IMR-90 (cell line): ENCODE measurements around the gene ASTN2. TPM values are rescaled to one million over a fixed set of nuclear protein-coding genes. Genes with fewer than 3 reads are reported as not detected.

Source experiments
- ATAC-seq: fragments of 200-7000 bp; cut with Tn5 transposase; 2 replicates; pipeline ENCODE4 v1.9.1; 2020; ENCODE audit warnings: low read depth, mild to moderate bottlenecking, moderate library complexity
- BruUV-seq: library from RNA; stranded (reverse); fragments of 400-500 nt; replicated peaks from 2 replicates; lab custom pipeline; 2021; lab: Mats Ljungman, UMichigan
- CTCF ChIA-PET: fragments of 300-600 bp; formaldehyde crosslinking; extraction: SDS; loops from one replicate; lab custom pipeline; 2021; ENCODE audit warnings: antibody characterized with exemption; lab: Yijun Ruan, JAX
- POLR2A ChIA-PET: fragments of 300-600 bp; sonication (Branson Sonifier 250); formaldehyde crosslinking; loops from one replicate; lab custom pipeline; 2022; ENCODE audit warnings: antibody characterized with exemption; ENCODE audit not compliant: unreplicated experiment; lab: Charles Lee
- DNase-seq: peaks from one replicate; pipeline ENCODE4 v3.0.0; 2013
- H2AFZ ChIP-seq: replicated peaks from 2 replicates; pipeline ENCODE3; 2013; ENCODE audit warnings: low read length, mild to moderate bottlenecking; ENCODE audit not compliant: poor library complexity
- H2AK5ac ChIP-seq: 2 replicates; pipeline ENCODE4 v1.6.1; 2013; ENCODE audit warnings: low read depth, low read length, inconsistent platforms
- H2AK9ac ChIP-seq: replicated peaks from 2 replicates; pipeline ENCODE3; 2013; ENCODE audit warnings: mild to moderate bottlenecking, low read depth, low read length, moderate library complexity; ENCODE audit not compliant: poor library complexity
- H2BK120ac ChIP-seq: 2 replicates; pipeline ENCODE4 v1.6.1; 2013; ENCODE audit warnings: low read depth, low read length, inconsistent platforms
- H2BK15ac ChIP-seq: 3 replicates; pipeline ENCODE4 v1.6.1; 2013; ENCODE audit warnings: low read depth, low read length, inconsistent platforms
- H2BK20ac ChIP-seq: 2 replicates; pipeline ENCODE4 v1.6.1; 2013; ENCODE audit warnings: low read depth, mild to moderate bottlenecking, inconsistent platforms, low read length, moderate library complexity
- H2BK5ac ChIP-seq: 2 replicates; pipeline ENCODE4 v1.6.1; 2013; ENCODE audit warnings: mild to moderate bottlenecking, low read depth, low read length, inconsistent platforms; ENCODE audit not compliant: poor library complexity, severe bottlenecking
- H3K14ac ChIP-seq: replicated peaks from 2 replicates; pipeline ENCODE4 v1.6.1; 2013; ENCODE audit warnings: low read depth, low read length, inconsistent platforms
- H3K18ac ChIP-seq: 2 replicates; pipeline ENCODE4 v1.6.1; 2013; ENCODE audit warnings: low read depth, low read length, control low read depth
- H3K23ac ChIP-seq: 2 replicates; pipeline ENCODE4 v1.6.1; 2013; ENCODE audit warnings: low read depth, low read length, inconsistent platforms
- H3K27ac ChIP-seq: 2 replicates; pipeline ENCODE4 v1.5.1; 2013; ENCODE audit warnings: mild to moderate bottlenecking, control low read depth, low read length; ENCODE audit not compliant: insufficient read depth
- H3K27me3 ChIP-seq: 2 replicates; pipeline ENCODE4 v1.6.1; 2013; ENCODE audit warnings: low read length; ENCODE audit not compliant: control insufficient read depth, insufficient read depth
- H3K36me3 ChIP-seq: 2 replicates; pipeline ENCODE4 v1.6.1; 2013; ENCODE audit warnings: low read length, mixed read lengths; ENCODE audit not compliant: control insufficient read depth, insufficient read depth
- H3K4ac ChIP-seq: 2 replicates; pipeline ENCODE4 v1.6.1; 2013; ENCODE audit warnings: low read depth, low read length, inconsistent platforms
- H3K4me1 ChIP-seq: 2 replicates; pipeline ENCODE4 v1.6.1; 2013; ENCODE audit warnings: low read length, mixed read lengths; ENCODE audit not compliant: control insufficient read depth, insufficient read depth
- H3K4me2 ChIP-seq: 2 replicates; pipeline ENCODE4 v1.6.1; 2013; ENCODE audit warnings: low read depth, mild to moderate bottlenecking, control low read depth, low read length, moderate library complexity
- H3K4me3 ChIP-seq: 2 replicates; pipeline ENCODE4 v1.5.1; 2013; ENCODE audit warnings: low read depth, mild to moderate bottlenecking, control low read depth, low read length, moderate library complexity; ENCODE audit not compliant: insufficient read depth
- H3K56ac ChIP-seq: 2 replicates; pipeline ENCODE4 v1.6.1; 2013; ENCODE audit warnings: low read length, inconsistent platforms; ENCODE audit not compliant: insufficient read depth; ENCODE audit errors: extremely low read depth
- H3K79me1 ChIP-seq, 2 experiments: 2 replicates each; pipeline ENCODE4 v1.6.1; 2013; ENCODE audit warnings: low read length in 2 of 2, inconsistent platforms in 1 of 2, low read depth in 1 of 2
- H3K9ac ChIP-seq: 2 replicates; pipeline ENCODE4 v1.6.1; 2013; ENCODE audit warnings: low read depth, low read length, control low read depth
- H3K9me1 ChIP-seq: 2 replicates; pipeline ENCODE4 v1.6.1; 2013; ENCODE audit warnings: low read length, inconsistent platforms; ENCODE audit not compliant: insufficient read depth
- H3K9me3 ChIP-seq: 2 replicates; pipeline ENCODE4 v1.6.1; 2013; ENCODE audit warnings: low read length; ENCODE audit not compliant: control insufficient read depth, insufficient read depth
- H4K20me1 ChIP-seq: 2 replicates; pipeline ENCODE4 v1.6.1; 2013; ENCODE audit warnings: low read length, inconsistent platforms; ENCODE audit not compliant: insufficient read depth
- H4K5ac ChIP-seq: 2 replicates; pipeline ENCODE4 v1.6.1; 2013; ENCODE audit warnings: mild to moderate bottlenecking, low read depth, low read length, control low read depth
- H4K8ac ChIP-seq, 2 experiments: 2 replicates each; pipeline ENCODE4 v1.6.1; 2013; ENCODE audit warnings: low read depth in 2 of 2, low read length in 2 of 2, control low read depth in 1 of 2, inconsistent platforms in 1 of 2
- H4K91ac ChIP-seq: 2 replicates; pipeline ENCODE4 v1.6.1; 2013; ENCODE audit warnings: low read depth, low read length, inconsistent platforms; ENCODE audit not compliant: insufficient read depth
- BHLHE40 ChIP-seq: fragments of 150-350 bp; IDR thresholded peaks from 2 replicates; pipeline ENCODE4 v1.6.1; 2016; ENCODE audit warnings: mild to moderate bottlenecking, low read depth, low read length
- CEBPB ChIP-seq: IDR thresholded peaks from 2 replicates; pipeline ENCODE4 v1.6.1; 2012; ENCODE audit warnings: low read depth, low read length, improper control_type of control experiment
- CHD1 ChIP-seq: IDR thresholded peaks from 2 replicates; pipeline ENCODE4 v1.6.1; 2012; ENCODE audit warnings: low read depth, low read length, improper control_type of control experiment
- CTCF ChIP-seq: conservative IDR thresholded peaks from 2 replicates; pipeline ENCODE4 v1.5.1; 2012; ENCODE audit warnings: mild to moderate bottlenecking, low read depth, low read length, improper control_type of control experiment
- ELK1 ChIP-seq: fragments of 150-350 bp; IDR thresholded peaks from 2 replicates; pipeline ENCODE4 v1.6.1; 2016; ENCODE audit warnings: low read depth, mild to moderate bottlenecking, low read length, moderate library complexity, borderline replicate concordance
- MAFK ChIP-seq: IDR thresholded peaks from 2 replicates; pipeline ENCODE4 v1.6.1; 2012; ENCODE audit warnings: low read depth, low read length, improper control_type of control experiment
- MXI1 ChIP-seq: IDR thresholded peaks from 2 replicates; pipeline ENCODE4 v1.6.1; 2012; ENCODE audit warnings: low read depth, mild to moderate bottlenecking, low read length, moderate library complexity, borderline replicate concordance
- NFE2L2 ChIP-seq: fragments of 150-350 bp; IDR thresholded peaks from 2 replicates; pipeline ENCODE4 v1.6.1; 2016; ENCODE audit warnings: low read depth, mild to moderate bottlenecking, low read length
- POLR2A ChIP-seq: IDR thresholded peaks from 2 replicates; pipeline ENCODE4 v1.6.1; 2012; ENCODE audit warnings: mild to moderate bottlenecking, low read depth, low read length
- RAD21 ChIP-seq: IDR thresholded peaks from 2 replicates; pipeline ENCODE4 v1.6.1; 2012; ENCODE audit warnings: low read length, improper control_type of control experiment
- RCOR1 ChIP-seq: IDR thresholded peaks from 2 replicates; pipeline ENCODE4 v1.6.1; 2012; ENCODE audit warnings: mild to moderate bottlenecking, low read length, improper control_type of control experiment; ENCODE audit not compliant: insufficient replicate concordance
- RFX5 ChIP-seq: IDR thresholded peaks from 2 replicates; pipeline ENCODE4 v1.8.0; 2012; ENCODE audit warnings: low read depth, mild to moderate bottlenecking, low read length, moderate library complexity
- WGBS, 2 experiments: methylation state at CpG; one replicate each; pipeline versions ENCODE4 v1.1.5 to v1.1.7; 2013; ENCODE audit warnings: missing lambda C conversion rate in 2 of 2; ENCODE audit not compliant: insufficient read length in 1 of 2; ENCODE audit errors: extremely low coverage in 2 of 2; 5-methylcytosine and 5-hydroxymethylcytosine counted together
- dilution Hi-C: fragments of 300-500 bp; cut with HindIII; formaldehyde crosslinking; loops from one replicate; pipeline ENCODE4 v1.14.3; 2018; ENCODE audit warnings: low sequenced_read_pairs; ENCODE audit not compliant: unreplicated experiment
- in situ Hi-C: fragments of 300-500 bp; cut with MboI; formaldehyde crosslinking; loops from 3 replicates; pipeline ENCODE4 v1.14.3; 2019; ENCODE audit warnings: low sequenced_read_pairs, inconsistent platforms, mixed read lengths
- intact Hi-C: fragments of 100-400 bp; cut with micrococcal nuclease; formaldehyde crosslinking; loops from 2 replicates; pipeline ENCODE4 v1.10.0; 2022
- polyA plus RNA-seq, 3 experiments: library from polyadenylated mRNA; depleted of rRNA; stranded (reverse); fragments of >200 nt; gene quantifications; 2 replicates each; pipeline ENCODE4 v1.2.3, GENCODE V29; 2012; ENCODE audit warnings: low replicate concordance in 1 of 3
- total RNA-seq: library from RNA; depleted of rRNA; stranded (reverse); fragments of >200 nt; gene quantifications from 2 replicates; pipeline ENCODE4 v1.2.3, GENCODE V29; 2012
- TF ChIP-seq, protein P1 (sequence below): fragments of 150-350 bp; IDR thresholded peaks from 2 replicates; pipeline ENCODE4 v1.6.1; 2017; ENCODE audit warnings: mild to moderate bottlenecking, antibody characterized with exemption, low read length, low read depth

The ASTN2 gene
- total and polyA plus RNA-seq, 2 of the 4 experiments (the other 2 are of a cell fraction), result 3.8 to 6.8 TPM

DNA sequence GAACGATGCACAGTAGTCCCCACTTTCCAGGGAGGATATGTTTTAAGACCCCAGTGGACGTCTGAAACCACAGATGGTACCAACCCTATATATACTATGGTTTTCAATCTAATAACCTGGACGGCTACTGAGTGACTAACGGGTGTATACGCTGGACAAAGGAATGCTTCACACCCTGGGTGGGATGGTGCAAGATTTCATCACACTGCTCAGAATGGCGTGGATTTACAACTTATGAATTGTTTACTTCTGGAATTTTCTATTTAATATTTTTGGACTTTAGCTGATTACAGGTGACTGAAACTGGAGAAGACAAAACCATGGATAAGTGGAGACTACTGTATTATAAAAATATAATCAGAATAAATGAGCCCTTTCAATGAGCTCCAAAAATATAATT, 875.3 kb downstream of the ASTN2 start:
- Histone ChIP-seq H2BK15ac (no peak overlapping the region), H3K36me3 (no peaks in the 10 kb centered on the region), H2BK120ac (no peak overlapping the region), H3K4me1 (peaks cover 7% of the 10 kb centered on the region), H2AK9ac (no peak overlapping the region), H4K91ac (no peak overlapping the region), H4K20me1 (no peaks in the 10 kb centered on the region), H4K5ac (no peak overlapping the region), H3K9ac (no peak overlapping the region), H3K4me3 (no peak overlapping the region), H2AK5ac (no peak overlapping the region), H4K8ac (no peak overlapping the region), H3K27ac (no peak overlapping the region), H3K18ac (no peak overlapping the region), H3K27me3 (no peaks in the 10 kb centered on the region), H2BK20ac (no peak overlapping the region), H3K79me1 (no peaks in the 10 kb centered on the region), H3K4ac (no peak overlapping the region), H3K4me2 (no peak overlapping the region), H2AFZ (no peak overlapping the region), H3K56ac (no peak overlapping the region), H3K9me1 (no peaks in the 10 kb centered on the region), H3K9me3 (no peaks in the 10 kb centered on the region), H2BK5ac (no peak overlapping the region), H3K14ac (no peak overlapping the region), H3K23ac (no peak overlapping the region)
- ChIA-PET CTCF (no interaction called here), POLR2A (no interaction called here)
- 92% methylated on average over 2 of the region's 6 CpGs; no CpG with 5 or more reads in 1 of the 2 experiments for WGBS, 2 experiments
- in situ Hi-C loops, result no loop called here
- ATAC-seq, result no peak
- dilution Hi-C loops, result no loop called here
- intact Hi-C loops, result no loop called here
- no TSS peak for BruUV-seq
- no peak for DNase-seq
- TF ChIP-seq CTCF, result no peak
- TF ChIP-seq BHLHE40, result no peak
- TF ChIP-seq, protein P1, sequence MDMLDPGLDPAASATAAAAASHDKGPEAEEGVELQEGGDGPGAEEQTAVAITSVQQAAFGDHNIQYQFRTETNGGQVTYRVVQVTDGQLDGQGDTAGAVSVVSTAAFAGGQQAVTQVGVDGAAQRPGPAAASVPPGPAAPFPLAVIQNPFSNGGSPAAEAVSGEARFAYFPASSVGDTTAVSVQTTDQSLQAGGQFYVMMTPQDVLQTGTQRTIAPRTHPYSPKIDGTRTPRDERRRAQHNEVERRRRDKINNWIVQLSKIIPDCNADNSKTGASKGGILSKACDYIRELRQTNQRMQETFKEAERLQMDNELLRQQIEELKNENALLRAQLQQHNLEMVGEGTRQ, result no peak
- TF ChIP-seq NFE2L2, result no peak
- no peak for TF ChIP-seq RAD21
- no peak for TF ChIP-seq CHD1
- TF ChIP-seq MAFK, result no peak
- TF ChIP-seq RFX5, result no peak
- no peak for TF ChIP-seq RCOR1
- no peak for TF ChIP-seq CEBPB
- TF ChIP-seq POLR2A, result no peak
- TF ChIP-seq ELK1, result no peak
- TF ChIP-seq MXI1, result no peak
